GM21825 (cell line): ENCODE data around the gene KIAA1755.

Experiments
- ATAC-seq: cut with Tn5 transposase; IDR thresholded peaks from one replicate; pipeline ENCODE4 v1.9.1; 2021; ENCODE audit warnings: mild to moderate bottlenecking, moderate library complexity; ENCODE audit not compliant: unreplicated experiment

The KIAA1755 gene

DNA sequence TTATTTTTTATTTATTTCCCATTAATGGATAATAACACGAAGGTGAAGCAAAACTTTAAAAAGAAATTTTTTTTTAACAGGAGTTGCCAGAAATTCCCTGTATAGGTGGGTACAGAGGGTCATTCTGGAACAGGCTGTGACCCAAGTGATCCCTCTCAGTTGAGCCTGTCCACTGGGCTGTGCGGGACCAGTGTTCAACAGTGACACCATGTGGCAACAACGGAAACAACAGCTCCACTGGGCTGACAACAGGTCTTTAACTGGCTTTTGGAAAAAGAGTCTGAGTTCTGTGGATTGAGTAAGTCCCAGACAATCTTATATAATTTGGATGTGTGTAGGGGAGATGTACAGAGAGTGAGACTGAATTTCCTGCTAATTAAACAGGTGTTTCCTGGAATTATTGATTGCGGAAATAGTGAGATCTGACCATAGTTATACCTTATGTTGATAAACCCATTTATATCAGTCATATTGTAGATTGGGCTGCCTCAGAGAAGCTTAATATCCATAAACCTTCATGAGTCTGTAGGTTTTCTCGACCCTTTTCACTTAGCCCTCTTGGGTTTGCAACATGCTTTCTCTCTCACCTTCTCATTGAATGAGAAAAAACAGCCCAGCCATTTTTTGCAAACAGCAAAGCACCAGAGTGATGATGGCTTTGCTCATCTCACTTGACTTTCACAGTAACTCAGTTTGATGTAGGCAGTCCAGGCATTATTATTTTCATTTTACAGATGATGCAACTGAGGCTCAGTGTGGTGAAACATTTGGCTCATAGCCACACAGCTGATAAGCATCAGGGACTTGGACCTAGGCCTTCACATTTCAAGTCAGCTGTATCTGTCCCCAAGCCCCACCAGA, 17.5 kb downstream of the KIAA1755 start:
- no peak for ATAC-seq

DNA sequence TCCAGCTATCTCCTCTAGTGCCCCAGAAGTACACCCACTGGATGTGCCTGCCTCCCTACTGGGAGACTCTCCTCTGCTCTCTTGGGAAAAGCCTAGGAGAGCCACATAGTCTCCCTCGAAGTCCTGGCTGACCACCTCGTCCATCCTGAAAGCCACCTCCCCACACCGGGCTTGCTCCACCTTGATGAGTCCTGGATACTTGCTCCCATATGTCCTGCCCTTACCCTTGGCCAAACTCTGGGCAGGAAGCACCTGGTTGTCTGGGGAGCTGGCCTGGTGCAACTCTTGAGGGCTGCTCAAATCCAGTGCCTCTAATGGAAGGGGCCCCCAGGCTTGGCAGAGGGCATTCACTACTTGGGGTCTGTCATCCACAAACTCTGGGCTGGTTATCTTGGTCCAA, 19.3 kb downstream of the KIAA1755 start:
- no peak for ATAC-seq

DNA sequence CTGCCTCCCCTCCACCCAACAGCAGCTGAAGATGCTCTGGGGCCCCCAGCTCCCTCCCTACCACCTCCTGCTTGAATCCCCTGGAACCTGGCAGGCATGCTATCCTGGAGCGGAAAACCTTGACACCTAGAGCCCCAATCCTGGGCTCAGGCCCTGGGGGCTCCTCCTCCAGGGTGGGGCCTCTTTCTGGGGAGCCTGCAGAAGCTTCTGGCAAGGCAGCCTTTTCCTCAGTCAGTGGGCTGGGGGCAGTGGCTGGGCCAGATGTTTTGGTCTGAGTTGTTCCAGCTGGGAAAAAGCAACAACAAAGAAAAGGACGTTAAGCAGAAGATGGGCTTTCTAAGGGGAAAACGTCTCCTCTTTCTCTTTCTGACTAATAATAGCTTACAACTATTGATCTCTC, 21.1 kb downstream of the KIAA1755 start:
- ATAC-seq, result no peak

DNA sequence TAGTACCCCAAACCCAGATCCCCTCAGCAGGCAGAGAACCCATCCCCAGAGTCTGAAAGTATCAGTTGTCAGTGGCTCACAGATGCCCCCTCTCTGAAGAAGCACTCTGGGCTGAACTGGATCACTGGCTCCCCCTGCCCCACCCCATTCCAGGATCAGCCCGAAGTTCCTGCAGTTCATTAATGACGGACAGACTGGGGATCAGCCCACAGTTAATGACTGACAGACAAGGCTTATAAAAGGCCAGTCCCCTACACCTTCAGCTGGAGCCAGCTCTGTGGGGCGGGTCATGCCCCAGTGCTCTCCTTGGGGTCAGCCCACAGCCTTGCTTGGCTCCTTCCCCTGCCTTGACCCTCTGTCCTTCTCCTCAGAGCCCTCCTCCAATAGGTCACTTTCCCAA, 21.7 kb downstream of the KIAA1755 start:
- ATAC-seq, result no peak

DNA sequence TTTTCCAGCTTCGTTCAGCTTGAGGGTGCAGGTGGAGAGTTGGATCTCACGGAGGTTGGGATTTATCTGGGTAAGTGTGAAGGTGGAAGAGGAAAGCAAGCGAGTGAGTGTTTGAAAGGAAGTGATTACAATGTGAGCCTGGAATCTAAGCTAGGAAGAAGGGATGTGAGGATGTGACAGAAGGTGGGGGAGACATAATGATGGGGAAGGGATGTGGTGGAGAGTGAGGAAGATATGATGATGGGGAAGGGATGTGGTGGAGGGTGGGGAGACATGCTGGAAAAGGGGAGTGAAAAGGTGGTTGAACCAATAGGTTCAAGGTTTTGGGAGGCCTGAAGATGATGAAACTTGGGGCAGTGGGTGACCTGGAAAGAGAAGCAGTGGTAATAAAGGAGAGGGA, 23.2 kb downstream of the KIAA1755 start:
- ATAC-seq, result no peak

DNA sequence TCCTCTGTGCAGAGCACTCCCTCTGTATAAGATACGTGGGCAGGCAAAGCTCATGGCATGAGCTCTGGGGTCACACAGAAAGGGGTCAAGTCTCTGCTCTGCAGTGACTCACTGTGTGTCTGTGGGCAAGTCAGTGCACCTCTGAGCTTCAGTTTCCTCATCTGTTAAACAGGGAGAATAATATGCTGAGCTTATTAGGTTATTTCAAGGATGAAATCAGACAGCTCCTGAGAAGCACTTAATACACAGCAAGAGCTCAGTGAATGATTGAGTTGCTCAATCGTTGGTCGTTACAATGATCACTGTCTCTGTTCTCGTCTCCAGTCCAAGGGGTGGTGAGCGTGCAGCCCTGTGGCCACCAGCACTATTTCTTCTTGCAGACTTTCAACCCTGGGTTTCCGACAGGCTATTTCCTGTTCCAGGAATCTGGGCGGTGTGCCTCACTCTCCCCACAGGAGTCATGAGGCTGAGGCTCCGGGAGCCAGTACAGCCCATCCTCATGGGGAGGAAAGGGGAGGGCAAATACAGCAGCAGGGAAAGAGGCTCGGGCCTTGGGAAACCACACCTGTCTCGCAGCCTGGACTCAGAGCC, 28.9 kb downstream of the KIAA1755 start:
- no peak for ATAC-seq

DNA sequence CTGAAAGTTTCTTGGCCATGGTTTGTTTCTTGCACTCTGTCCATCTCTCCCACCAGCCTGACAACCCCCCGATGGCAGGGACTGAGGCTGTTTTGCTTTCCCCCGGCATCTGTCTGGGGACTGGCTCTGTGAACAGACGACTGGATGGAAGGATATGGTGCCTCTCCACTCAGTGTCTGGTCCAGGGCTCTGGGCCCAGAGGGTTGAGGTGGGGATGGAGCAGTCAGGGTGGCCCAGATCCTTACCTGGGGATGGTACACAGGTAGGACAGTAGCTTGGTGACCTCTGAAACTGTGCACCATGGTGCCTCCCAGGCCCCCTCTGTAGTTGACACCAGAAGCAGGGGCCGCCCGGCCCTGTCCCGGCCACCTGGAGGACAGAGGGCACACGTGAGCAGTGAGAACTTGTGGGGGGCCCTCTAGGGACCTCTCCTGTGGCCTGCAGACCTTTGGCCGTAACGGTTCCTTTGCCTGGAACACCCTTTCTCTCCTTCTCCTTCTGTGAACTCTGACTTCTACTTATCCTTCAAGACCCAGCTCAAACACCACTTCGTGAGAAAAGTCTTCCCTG, 29.5 kb downstream of the KIAA1755 start:
- ATAC-seq, result no peak

DNA sequence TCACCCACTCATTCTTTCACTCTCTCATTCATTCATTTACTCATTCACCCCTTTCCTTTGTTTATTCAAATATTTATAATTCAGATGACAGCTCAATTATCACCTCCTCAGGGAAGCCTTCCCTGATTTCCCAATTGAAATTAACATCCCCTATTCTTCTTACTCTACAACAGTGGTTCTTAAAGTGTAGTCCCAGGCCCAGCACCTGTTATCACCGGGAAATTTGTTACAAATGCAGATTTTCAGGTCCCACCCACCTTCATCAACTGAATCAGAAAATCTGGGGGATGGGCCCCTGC, 30.3 kb downstream of the KIAA1755 start:
- ATAC-seq, result no peak

DNA sequence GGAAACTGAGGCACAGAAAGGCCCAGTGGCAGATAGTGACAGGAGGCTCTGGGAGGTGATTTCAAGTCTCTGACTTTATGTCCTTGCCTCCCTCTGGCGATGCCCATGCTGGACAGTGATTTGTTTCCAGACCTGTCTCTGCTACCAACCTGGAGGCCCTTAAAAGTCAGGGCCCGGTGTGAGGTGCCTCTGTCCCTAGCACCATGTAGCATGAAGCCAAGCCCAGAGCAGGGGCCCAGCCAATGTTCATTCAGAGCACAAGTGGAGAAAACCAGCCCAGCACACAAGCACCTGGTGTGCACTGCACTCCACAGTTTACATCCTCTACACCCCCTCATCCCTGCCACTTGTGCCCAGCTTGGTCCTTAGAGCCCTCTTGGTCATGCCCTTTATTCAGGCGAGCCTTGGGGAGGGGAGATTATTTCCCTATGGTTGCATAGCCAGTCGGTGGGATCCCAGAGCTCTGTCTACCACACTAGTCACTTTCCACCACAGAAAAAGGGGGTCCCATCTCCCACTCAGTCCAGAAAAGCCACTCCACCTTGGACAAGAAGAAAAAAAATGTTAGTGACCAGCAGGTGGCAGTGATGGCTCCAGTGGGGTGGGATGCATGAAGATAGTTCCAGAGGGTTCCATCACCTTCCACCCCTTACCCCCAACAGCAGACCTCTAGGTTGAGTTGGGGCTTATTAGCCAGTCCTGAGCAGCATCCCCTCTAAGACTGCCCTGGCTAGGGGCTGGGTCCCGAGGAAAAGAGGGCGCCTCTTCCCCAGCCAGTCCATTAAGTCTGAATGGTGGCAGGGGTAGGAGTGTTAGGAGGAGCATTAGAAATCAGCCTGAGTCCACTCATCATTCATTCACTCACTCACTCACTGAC, 30.9 kb downstream of the KIAA1755 start:
- ATAC-seq, result no peak

DNA sequence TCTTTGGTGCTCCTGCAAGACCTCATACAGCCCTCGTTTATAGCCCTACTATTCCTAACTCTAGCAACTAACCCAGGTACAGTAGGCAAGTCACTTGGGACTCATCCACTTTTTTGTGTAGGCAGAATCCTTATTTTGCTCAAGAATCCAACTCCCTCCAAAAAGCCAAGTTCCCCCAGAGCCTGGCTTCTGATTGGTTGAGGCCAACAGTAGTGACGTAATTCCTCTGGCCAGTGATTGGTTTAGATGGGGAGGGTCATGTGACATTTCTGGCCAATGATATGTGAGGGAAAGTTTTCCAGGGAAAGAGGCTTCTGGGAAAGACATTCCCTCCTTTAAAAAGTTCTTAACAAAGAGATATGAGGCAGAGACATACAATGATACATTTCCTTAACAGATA, 32.1 kb downstream of the KIAA1755 start:
- no peak for ATAC-seq

DNA sequence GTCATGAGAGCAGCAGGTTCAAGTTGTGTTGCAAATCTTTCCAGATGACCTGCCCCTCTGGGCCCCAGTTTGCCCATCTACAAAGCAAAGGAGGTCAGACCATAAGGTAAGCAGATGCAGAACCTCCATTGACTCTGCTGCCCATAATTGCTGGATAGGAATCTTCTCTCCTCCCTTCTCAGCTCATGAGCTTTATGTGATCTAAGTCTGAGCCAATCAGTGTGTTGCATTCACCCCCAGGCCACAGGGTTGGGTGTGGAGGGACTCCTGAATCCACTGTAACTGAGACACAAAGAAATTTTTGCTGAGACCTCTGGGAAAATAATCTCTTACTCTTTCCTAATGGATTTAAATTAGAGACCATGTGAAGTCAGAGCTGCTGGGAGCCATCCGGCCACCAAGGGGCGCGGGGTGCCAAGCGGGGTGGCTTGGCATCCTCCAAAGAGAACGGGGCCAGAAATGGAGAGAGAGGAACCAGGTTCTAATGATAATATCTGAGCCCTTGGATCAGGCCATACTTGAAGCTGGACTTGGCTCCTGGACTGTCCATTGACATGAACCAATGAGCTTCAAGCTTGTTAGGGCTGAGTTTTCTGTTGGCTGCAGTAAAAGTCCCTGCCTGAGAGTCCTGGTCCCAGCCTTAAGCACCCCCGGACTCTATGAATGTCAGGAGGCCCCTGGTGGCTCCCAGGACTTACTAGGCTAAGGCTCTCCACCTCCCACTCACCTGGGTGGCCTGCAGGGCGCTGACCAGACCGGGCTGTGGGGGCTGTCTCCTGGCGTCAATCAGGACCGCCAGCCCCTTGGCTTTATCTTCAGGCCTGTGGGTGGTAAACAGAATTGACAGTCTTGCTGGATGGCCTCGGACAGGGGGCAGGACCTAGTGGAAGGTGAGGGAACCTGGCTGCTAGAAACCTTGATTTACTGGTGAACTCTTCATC, 32.8 kb downstream of the KIAA1755 start:
- no peak for ATAC-seq

DNA sequence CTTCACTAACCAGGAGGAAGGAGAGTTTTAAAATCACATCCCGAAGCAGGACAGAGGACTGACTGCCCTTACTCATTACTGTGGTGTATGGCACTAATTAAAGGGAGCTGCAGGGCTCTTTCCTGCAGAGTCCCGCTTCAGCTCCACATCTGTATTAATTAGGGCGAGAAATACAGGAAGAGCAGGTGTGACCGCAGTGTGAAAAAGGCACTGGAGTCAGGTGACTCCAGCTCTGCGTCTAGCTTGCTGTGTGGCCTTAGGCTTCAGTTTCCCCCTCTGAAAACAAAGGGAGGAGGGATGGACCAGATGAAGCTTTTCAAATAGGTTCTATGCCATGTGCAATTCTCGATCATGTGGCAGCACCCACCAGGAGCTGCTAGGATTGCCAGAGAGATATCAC, 34.0 kb downstream of the KIAA1755 start:
- ATAC-seq, result no peak

DNA sequence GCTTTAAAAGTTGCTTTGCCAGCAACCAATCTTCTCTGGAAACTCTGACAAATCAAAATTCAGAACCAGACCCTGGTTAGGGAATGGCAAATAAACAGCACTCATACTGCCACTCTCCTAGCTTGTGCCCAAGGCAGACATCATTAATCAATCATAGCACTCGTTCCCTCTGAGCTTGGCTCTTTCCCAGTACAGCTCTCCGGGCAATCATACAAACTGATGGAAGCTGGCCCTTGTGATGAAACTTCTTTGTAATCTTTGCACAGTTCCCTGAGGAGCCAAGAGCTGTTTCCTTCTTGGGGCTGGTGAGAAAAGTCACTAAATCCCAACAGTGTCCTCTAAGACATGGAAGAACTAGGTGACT, 34.7 kb downstream of the KIAA1755 start:
- ATAC-seq, result no peak

DNA sequence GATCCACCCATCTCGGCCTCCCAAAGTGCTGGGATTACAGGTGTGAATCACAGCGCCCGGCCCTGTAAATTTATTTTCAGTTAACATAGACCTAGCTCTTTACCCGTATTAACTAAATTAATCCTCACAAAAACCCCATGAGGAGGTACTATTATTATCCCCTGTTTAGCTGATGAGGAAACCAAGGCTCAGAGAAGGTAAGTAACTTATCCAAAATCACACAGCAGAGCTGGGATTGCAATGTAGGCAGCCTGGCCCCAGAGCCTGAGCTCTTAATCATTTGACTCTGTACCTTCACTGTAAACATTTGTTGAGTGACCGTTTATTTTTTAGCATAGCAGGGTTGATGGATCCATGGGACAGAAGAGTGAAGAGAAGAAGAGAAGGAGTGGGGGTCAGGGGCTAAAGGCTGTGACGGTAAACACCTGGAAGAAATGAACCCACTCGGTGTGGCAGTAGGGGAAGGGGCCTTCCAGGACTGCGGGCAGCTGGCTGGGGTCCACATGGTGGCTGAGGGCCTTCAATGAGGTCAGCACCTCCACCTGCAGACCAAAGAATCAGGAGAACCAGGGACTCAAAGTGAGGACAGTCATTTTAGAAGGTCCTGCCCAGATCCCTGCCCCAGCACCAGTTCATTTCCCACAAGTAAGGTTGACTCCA, 35.2 kb downstream of the KIAA1755 start:
- ATAC-seq, result no peak

DNA sequence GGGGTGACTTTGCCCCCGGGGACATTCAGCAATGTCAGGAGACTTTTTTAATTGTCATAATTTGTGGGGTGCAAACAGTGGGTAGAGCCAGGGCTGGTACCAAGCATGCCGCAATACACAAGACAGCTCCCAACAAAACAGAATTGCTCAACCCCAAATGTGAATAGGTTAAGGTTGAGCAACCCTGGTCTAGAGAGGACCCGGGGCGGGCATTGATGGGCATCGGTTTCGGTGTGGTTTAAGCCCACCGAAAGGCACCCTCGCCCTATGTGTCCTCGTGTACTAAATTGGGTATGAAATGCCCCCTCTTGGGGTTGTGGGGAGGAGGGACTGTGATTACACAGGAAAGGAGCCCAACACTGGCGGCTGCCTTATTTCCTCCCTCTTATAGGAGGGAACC, 36.0 kb downstream of the KIAA1755 start:
- no peak for ATAC-seq

DNA sequence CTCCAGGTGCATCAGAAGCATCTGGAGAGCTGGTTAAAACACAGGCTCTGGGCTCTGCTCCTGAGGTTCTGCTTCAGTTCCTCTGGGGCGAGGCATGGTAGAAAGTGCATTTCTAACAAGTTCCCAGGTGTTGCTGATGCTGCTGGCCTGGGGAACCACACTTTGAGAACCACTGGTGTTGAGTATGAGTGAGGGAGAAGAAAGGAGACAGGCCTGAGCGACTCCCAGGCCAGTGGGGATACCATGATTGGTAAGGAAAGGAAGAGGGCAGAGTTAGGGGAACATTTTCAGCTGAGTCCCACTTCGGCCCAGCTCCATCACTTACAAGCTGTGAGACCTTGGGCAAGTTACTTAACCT, 36.8 kb downstream of the KIAA1755 start:
- ATAC-seq, result no peak

DNA sequence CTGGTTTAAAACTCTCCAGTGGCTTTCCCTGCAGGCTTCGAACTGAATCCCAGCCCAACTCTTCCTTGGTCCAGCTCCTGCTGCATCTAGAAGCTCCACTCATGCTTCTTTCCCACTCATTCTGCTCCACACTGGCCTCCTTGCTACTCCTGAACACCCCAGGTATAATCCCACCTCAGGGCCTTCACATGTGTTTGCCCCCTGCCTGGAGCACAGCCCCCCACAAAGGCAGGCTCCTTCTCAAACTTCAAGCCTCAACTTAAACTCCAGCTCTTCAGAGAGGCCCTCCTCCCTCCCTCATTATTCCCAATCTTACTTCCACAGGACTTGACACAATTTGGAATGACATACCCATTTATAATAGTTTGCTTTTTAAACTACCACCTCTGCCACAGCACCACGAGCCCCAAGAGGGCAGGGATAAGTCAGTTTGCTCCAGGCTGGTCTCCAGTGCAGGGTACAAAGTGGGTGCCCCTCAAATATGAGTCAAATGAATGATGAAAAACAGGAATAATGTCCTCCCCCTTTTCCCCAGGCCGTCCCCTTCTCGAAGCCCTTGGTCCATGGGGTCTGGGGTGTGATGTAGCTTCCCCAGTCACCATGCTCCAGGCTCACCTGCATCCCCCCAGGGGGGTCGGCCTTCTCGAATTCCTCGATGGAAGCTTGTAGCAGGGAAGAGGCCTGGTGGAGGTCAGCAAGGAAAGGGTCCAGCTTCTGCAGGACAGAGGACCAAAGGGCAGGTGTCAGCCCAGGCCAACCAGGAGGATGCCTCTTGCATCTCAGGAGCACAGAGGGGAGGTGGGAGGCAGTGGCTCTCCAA, 37.4 kb downstream of the KIAA1755 start:
- ATAC-seq, result no peak

DNA sequence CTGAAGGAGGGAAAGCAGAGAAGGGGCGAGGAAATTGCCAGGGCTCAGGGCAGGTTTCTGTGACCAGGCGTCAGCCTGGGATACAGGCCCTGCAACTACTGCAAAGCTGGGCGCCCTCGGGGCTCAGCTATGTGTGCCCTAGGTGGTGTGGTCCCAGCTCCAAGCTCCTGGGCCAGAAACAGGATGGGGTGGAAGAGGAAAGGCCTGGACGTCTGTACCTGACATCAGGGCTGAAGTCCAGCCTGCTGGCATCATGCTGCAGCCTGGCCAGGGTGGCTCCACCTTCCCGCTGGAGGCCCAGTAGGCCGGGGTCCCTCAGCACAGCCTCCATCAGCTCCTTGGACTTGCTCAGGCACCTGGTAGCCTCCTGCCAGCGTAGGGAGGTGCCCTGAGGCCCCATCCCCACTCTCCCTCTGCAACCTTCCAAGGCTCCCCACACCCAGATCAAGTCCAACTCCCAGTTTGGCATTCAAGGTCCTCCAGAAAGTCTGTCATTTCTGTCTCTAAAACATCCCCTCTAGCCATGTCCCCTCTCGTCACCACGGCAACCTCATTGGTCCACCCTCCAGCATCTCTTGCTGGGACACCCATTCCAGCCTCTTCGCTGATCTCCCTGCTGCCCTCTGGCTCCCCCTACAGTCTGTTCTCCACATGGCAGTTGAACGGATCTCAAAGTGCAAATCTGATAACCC, 38.2 kb downstream of the KIAA1755 start:
- no peak for ATAC-seq

DNA sequence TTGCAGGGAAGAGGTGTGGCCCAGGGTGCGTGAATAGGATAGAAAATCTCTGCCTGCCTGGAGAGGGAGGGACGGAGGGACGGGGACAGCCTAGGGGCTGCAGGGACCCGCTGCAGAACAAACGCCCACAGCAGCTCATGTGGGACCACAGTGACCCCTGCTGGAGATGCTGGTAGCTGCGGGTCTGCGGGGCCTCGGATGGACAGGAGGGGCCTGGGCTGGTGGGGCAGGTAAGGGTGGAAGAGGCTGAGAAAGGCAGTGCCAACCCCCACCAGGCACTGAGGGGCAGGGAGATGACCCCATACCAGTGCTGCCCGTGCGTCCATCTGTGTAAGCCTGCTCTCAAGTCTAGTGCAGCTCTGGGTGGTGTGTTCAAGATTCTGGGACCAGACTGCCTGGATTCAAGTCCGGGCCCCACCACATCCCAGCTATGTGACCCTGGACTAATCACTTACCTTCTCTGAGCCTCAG, 39.4 kb downstream of the KIAA1755 start:
- no peak for ATAC-seq
